Activated T-cell treated with anti-CD3 and anti-CD28 coated beads, Interleukin-2, amount 50 U/mL, for 48 hours (primary cell): ENCODE results near the gene P2RX6.

Source experiments
- DNase-seq, 2 experiments: peaks; one replicate each; pipeline ENCODE4 v3.0.0-alpha.2; 2020

Gene P2RX6

GRCh38 chr22:21015466-21016006, 571 bp downstream of the P2RX6 start:
- no peak for DNase-seq

- DNase-seq: no peak
Observed at GRCh38 chr22:21016644-21017420, 1.9 kb downstream of the P2RX6 start.

GRCh38 chr22:21018314-21018713, 3.3 kb downstream of the P2RX6 start:
- DNase-seq: no peak

DNA sequence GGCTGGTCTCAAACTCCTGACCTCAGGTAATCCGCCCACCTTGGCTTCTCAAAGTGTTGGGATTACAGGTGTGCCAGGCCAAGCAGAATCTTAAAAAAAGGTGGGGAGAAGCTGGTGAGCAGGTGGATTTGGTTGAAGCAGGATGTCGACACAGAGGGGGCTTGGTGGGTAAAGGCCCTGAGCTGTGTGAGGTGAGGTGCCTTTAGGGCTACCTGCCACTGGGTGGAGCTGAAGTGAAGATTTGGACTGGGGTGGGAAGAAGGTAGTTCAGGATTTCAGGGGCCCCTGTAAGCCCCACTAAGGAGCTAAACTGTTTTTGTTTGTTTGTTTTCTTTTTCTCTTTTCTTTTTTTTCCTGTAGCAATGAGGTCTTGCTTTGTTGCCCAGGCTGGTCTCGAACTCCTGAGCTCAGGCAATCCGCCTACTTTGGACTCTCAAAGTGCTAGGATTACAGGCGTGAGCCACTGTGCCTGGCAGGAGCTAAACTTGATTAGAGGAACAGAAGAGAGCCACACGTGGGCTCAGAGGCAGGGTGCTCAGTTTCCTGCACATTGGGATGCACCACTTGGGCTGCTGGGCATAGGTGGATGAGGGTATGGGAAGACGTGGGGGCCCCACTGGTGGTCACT, 6.0 kb downstream of the P2RX6 start:
- DNase-seq: peak in 1 of 2 experiments; percentile 44

DNA sequence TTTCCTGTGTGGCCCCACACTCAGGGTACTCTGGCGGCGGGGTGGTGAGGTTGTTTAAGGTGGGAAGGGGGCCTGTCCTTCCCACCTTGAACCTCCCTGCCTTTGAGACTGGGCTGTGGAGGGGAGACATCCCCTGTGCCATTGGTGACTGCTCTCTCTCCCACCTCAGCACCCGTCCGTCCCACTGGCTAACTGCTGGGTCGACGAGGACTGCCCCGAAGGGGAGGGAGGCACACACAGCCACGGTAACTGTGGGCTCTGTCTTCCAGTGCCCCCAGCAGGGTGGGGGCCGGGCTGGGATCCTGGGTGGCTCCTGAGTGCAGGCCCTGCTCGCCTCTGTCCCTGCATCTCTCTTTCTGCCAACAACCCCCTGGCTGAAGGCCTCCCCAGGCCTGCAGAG, 7.5 kb downstream of the P2RX6 start:
- no peak for DNase-seq

- DNase-seq: no peak
Observed at GRCh38 chr22:21022955-21023614, 8.1 kb downstream of the P2RX6 start.

GRCh38 chr22:21025266-21025665, 10.3 kb downstream of the P2RX6 start:
- peak in 1 of 2 experiments; percentile 35 for DNase-seq

GRCh38 chr22:21025763-21026755, 11.1 kb downstream of the P2RX6 start:
- no peak for DNase-seq

GRCh38 chr22:21026783-21027692, 12.1 kb downstream of the P2RX6 start:
- DNase-seq: no peak

DNA sequence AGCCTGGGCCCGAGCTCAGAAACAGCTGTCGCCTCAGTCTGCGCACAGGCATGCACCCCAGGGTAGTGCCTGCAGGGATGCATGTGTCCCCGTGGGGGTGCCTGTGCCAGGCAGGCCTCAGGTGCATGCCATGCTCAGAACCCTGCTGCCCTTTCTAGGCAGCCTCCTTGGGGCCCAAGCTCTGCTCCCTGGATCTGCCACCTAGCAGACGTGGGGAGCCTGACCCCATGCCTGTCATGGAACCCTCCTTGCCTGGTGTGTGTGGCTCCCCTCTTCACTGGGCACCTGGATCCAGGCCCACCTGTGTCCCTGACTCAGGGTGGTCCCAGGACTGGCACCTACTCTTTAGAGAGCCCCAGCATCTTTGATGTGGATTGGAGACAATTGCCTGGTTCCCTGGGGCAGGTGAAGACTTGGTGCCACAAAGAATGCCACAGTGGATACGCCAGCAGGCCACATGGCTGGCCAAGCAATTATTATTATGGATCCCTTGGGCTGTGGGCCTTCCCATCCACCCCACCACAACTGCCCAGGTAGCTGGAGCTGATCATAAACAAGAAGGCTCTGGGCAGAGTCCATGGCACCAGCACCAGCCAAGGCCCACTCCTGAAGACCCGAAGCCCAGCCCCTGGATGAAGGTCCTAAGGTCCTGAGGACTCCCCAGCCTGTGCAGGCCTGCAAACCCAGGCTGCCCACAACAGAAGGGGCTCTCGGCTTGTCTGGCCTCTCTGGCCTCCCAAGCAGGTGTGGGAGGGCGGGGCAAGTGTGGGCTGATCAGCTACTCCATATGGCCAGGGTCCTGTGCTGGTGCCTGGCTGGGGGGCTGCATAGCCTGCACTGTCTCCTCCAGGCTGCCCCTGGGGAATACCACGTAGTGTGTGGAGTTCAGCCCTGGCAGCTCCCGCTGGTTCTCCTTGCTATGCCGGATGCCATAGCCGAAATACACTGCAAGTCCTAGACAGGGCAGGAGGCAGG, 13.6 kb downstream of the P2RX6 start:
- DNase-seq: no peak

DNA sequence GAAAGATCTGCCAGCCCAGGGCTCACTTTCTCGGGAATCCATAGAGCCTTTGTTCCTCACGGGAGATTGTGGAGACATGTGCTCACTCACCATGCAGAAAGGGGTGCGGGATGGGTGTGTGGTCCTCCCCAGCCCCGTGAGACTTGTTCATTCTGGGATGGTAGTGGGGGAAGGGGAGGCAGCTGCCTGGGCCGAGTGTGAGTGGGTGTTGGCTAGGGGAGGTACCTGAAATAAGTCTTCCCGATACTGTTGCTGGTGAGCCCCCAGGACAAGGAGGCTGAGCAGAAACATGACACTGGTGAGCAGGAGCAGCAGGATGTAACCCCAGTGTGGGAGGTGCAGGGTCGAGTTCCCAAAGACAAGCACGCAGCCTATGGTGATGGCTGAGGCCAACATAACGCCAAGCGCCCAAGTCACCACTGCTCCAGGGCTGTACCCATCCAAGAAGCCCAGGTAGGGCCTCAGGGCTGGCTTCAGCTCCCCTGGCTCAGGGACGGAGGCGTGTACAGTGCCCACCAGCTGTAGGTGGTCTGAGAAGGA, 14.6 kb downstream of the P2RX6 start:
- DNase-seq: no peak

DNA sequence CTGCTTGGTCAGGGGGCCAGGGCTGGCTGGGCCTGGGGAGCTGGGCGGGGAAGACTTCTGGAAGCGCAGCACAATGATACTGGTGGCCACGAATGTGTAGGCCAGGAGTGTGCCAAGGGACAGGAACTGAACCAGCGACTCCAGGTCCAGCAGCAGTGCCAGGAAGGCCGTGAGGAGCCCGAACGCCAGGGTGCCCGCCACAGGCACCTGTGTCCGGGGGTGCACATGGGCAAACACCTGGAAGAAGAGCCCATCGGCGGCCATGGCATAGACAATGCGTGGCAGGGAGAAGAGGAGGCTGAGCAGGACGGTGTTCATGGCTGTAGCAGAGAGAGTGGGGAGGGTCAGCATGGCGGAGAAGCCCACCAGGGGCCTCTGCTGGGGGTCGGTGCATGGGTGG, 15.1 kb downstream of the P2RX6 start:
- DNase-seq: no peak

GRCh38 chr22:21030621-21031544, 15.9 kb downstream of the P2RX6 start:
- DNase-seq: no peak

DNA sequence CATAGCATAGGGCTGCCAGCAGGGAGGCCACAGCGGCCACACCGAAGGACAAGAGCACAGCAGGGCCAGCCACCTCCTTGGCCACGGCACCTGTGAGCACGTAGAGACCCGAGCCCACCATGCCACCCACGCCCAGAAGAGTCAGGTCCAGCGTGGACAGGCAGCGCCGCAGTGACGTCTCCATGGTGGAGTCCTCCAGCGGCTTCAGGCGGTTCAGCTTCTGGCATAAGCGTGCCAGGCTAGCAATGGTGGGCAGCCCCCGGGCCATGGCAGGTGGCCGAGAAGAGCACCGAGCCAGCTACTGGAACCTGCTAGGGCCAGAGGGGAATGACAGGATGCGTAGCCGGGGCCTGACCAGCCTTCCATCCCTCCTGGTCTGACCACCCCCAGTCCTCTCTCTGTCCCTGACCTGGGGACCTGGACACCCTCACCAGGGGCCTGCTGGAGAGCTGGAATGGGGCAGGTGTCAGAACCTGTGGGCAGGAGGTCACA, 16.6 kb downstream of the P2RX6 start:
- no peak for DNase-seq

DNA sequence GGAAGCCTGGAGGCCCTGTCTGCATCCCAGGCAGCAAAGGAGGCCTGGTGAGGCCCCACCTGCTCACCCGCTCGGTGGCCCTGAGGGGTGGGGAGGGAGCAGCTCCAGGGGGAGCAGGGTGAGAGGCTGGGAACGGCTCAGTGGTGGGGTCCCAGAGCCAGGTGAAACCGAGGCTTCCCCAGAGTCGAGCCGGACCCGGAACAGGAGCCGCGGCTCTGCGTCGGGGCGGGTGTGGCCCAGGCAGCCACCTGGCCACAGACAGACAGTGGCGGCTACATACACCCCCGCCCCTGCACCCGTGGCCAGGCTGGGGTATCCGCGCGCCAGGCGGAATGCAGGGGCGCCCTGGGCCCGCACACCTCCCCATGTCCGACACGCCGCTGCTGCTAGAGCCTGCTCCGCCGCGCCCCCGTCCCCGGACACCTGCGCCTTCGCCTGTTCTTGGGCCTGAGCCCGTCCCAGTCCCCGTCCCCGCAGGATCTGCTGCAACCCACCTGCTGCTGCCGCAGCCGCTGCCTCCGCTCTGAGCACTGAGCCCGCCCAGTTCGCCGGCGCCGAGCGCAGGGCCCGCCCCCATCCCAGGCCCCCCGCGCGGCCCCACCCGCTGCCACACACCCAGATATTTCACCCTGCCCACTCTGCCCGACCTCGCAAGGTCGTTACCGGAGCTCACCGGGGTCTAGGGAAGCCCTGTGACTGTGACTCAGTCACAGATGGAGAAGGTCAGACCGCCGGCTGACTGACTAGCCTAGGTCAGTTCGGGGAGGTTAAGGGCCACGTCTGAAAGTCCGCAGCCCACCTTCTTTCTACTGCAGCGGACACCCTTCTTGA, 17.3 kb downstream of the P2RX6 start, which contains the start of gene SLC7A4:
SLC7A4 (minus strand) TSS at position 525 of the 831 bp plus-strand sequence. CDS start 749 bp downstream, outside the sequence.
- DNase-seq: no peak

GRCh38 chr22:21032868-21033688, 18.1 kb downstream of the P2RX6 start:
- DNase-seq: no peak
